Measurements from ENCODE around the gene TOR4A. TPM values are rescaled to one million over a fixed set of nuclear protein-coding genes. Genes with fewer than 3 reads are reported as not detected.

Gene TOR4A
- total and polyA plus RNA-seq, 9 of the 15 experiments (the other 6 are each of a cell fraction or from before 2014, with no cell fraction given): 3.9 to 49.2 (median 8.8) TPM

DNA sequence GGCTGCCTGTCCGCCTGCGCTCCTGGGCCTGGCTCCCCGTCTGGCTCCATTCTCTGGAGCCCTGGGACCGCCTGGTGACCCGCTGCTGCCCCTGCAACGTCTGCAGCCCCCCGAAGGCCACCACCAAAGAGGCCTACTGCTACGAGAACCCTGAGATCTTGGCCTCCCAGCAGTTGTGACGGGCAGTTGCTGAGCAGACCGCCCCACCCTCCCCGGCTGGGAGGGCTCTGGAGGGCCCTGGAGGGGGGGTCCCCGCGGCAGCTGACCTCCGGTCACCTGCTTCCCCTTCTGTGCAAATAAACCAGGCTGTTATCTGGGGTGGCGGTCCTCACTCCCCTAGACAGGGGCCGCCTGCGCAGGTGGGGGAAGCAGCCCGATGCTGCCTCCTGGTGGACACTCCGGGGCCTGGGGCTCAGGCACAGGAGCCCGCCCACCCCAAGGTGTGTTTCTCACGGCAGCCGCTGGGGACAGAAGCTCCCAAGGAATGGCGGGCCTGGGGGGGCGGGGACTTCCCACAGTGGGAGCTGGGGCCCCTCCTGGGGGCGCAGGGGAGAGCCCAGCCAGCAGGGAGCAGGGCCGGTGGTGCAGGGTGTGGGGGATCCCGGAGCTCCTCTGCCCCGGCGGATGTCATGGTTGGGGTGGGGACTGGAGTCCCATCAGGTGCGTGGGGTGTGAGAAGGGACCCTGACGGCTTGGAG, 41.1 kb upstream of the TOR4A start (continued):
- TF ChIP-seq ZNF212 (CRISPR knock-in tag; IDR thresholded peaks at IDR 0.05): no peak
- peak in 1 of 2 experiments; percentile 37; a peak in 2 of 4 replicates for TF ChIP-seq FOXK2 (conservative IDR thresholded peaks at IDR 0.05 in 1 of 2, IDR thresholded peaks at IDR 0.05 in 1 of 2; ENCODE audit: low read depth in 2 of 2)
- 0 out of 2 replicates have a peak, but pooled peaks have one; percentile 9 for TF ChIP-seq ERF (CRISPR knock-in tag; IDR thresholded peaks at IDR 0.05)
- no peak for TF ChIP-seq SIRT6 (IDR thresholded peaks at IDR 0.05; ENCODE audit: low read depth, low read length)
- no peak for TF ChIP-seq ZNF518B (CRISPR knock-in tag; IDR thresholded peaks at IDR 0.05)
- no peak for TF ChIP-seq ZNF280A (IDR thresholded peaks at IDR 0.05; ENCODE audit: low read depth, partially characterized antibody)
- TF ChIP-seq, protein P1, sequence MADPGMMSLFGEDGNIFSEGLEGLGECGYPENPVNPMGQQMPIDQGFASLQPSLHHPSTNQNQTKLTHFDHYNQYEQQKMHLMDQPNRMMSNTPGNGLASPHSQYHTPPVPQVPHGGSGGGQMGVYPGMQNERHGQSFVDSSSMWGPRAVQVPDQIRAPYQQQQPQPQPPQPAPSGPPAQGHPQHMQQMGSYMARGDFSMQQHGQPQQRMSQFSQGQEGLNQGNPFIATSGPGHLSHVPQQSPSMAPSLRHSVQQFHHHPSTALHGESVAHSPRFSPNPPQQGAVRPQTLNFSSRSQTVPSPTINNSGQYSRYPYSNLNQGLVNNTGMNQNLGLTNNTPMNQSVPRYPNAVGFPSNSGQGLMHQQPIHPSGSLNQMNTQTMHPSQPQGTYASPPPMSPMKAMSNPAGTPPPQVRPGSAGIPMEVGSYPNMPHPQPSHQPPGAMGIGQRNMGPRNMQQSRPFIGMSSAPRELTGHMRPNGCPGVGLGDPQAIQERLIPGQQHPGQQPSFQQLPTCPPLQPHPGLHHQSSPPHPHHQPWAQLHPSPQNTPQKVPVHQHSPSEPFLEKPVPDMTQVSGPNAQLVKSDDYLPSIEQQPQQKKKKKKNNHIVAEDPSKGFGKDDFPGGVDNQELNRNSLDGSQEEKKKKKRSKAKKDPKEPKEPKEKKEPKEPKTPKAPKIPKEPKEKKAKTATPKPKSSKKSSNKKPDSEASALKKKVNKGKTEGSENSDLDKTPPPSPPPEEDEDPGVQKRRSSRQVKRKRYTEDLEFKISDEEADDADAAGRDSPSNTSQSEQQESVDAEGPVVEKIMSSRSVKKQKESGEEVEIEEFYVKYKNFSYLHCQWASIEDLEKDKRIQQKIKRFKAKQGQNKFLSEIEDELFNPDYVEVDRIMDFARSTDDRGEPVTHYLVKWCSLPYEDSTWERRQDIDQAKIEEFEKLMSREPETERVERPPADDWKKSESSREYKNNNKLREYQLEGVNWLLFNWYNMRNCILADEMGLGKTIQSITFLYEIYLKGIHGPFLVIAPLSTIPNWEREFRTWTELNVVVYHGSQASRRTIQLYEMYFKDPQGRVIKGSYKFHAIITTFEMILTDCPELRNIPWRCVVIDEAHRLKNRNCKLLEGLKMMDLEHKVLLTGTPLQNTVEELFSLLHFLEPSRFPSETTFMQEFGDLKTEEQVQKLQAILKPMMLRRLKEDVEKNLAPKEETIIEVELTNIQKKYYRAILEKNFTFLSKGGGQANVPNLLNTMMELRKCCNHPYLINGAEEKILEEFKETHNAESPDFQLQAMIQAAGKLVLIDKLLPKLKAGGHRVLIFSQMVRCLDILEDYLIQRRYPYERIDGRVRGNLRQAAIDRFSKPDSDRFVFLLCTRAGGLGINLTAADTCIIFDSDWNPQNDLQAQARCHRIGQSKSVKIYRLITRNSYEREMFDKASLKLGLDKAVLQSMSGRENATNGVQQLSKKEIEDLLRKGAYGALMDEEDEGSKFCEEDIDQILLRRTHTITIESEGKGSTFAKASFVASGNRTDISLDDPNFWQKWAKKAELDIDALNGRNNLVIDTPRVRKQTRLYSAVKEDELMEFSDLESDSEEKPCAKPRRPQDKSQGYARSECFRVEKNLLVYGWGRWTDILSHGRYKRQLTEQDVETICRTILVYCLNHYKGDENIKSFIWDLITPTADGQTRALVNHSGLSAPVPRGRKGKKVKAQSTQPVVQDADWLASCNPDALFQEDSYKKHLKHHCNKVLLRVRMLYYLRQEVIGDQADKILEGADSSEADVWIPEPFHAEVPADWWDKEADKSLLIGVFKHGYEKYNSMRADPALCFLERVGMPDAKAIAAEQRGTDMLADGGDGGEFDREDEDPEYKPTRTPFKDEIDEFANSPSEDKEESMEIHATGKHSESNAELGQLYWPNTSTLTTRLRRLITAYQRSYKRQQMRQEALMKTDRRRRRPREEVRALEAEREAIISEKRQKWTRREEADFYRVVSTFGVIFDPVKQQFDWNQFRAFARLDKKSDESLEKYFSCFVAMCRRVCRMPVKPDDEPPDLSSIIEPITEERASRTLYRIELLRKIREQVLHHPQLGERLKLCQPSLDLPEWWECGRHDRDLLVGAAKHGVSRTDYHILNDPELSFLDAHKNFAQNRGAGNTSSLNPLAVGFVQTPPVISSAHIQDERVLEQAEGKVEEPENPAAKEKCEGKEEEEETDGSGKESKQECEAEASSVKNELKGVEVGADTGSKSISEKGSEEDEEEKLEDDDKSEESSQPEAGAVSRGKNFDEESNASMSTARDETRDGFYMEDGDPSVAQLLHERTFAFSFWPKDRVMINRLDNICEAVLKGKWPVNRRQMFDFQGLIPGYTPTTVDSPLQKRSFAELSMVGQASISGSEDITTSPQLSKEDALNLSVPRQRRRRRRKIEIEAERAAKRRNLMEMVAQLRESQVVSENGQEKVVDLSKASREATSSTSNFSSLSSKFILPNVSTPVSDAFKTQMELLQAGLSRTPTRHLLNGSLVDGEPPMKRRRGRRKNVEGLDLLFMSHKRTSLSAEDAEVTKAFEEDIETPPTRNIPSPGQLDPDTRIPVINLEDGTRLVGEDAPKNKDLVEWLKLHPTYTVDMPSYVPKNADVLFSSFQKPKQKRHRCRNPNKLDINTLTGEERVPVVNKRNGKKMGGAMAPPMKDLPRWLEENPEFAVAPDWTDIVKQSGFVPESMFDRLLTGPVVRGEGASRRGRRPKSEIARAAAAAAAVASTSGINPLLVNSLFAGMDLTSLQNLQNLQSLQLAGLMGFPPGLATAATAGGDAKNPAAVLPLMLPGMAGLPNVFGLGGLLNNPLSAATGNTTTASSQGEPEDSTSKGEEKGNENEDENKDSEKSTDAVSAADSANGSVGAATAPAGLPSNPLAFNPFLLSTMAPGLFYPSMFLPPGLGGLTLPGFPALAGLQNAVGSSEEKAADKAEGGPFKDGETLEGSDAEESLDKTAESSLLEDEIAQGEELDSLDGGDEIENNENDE (IDR thresholded peaks at IDR 0.05; ENCODE audit: low read depth, low read length): no peak
